Measurements from ENCODE around the gene LRTM1.

LRTM1 gene

DNA sequence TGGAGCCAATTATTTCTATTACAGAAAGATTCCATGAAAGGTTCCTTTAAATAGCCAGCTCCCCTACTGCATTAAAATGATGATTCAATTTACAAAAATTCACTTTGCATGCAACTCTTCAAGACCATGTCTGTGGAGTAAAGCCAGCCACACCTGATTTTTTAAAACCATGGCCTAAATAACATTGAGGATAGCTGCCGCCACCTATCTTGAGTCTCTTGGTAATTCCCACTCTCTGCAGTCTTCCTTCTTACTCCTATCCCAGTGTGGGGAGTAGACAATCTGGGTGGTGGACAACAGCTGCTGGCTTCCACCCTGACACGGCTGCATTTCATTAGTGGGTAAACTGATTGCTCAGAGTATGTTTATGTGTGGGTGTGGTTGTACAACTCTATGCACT lies 10.7 kb downstream of the LRTM1 start:
- TF ChIP-seq, protein P1, sequence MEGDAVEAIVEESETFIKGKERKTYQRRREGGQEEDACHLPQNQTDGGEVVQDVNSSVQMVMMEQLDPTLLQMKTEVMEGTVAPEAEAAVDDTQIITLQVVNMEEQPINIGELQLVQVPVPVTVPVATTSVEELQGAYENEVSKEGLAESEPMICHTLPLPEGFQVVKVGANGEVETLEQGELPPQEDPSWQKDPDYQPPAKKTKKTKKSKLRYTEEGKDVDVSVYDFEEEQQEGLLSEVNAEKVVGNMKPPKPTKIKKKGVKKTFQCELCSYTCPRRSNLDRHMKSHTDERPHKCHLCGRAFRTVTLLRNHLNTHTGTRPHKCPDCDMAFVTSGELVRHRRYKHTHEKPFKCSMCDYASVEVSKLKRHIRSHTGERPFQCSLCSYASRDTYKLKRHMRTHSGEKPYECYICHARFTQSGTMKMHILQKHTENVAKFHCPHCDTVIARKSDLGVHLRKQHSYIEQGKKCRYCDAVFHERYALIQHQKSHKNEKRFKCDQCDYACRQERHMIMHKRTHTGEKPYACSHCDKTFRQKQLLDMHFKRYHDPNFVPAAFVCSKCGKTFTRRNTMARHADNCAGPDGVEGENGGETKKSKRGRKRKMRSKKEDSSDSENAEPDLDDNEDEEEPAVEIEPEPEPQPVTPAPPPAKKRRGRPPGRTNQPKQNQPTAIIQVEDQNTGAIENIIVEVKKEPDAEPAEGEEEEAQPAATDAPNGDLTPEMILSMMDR (IDR thresholded peaks at IDR 0.05), result no peak

DNA sequence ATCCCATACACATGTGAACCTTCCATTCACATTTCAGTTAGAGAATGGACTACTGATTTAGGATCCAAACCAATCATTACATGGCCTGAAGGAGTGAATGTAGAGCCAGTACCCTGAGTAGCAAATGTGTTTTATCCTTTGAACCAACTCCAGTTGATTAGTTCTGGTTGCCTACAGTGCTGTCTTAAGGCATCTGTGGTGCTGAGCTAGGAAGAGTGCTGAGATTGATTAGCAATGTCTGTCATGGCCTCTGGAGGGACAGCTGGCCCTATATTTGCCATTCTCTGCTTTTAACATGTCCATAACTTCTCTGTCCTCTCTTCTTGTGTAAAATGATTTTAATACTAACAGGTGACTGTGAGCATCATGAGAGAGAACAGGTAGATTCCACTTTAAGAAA lies 11.1 kb downstream of the LRTM1 start:
- TF ChIP-seq, protein P1 (IDR thresholded peaks at IDR 0.05), result no peak

DNA sequence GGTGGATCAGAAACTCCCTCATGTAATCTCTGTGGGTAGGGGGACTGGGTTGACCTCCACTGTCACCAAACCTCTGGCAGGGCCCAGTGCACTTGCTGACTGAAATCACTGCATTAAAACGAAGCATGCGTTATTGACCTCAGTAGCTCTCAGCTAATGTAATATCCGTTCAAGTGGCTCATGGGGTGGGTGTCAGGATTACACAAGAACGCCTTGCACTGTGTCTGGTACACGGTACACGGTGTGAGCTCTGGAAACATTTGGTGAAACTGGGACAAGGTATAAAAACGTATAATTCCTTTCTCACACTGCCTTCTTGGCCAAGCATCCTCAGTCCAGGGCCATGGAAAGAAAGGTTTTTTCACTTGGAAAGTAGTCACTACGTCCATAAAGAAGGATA lies 11.9 kb downstream of the LRTM1 start:
- TF ChIP-seq, protein P1 (IDR thresholded peaks at IDR 0.05), result no peak

DNA sequence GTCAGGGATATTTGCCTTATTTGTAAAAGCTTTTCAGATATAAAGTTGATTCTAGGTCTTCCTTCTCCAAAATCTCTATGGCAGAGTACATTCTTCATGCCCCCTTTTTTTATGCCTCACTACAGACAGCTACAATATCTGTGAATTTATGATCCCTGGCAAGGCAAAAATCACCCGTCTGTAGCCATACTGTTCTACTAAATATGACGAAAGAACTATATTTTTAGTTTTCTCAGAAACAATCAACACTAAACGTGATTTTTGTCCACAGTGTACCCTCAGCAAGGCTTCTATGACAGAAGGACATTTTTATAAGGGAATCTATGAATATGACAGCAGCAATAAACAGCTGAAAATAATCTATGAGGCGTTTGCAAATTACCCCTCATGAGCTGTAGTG lies 12.7 kb downstream of the LRTM1 start:
- TF ChIP-seq, protein P1 (IDR thresholded peaks at IDR 0.05), result no peak

DNA sequence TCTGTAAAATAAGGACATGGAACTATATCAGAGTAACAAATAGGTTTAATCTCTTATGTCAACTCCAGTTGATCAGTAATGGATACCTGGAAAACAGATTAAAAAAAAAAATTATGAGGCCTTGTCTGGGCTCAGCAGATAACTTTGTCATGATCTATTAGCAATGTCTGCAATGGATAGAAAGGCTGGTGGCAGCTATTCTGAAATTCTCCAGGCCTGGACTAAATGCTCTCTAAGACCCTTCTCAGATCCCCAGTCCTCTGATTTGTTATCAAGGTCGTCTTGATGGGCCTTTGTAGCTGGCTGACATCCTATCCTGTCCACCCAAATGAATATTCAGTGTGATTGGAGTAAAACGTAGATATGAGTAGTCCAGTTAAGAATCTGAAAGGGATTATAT lies 13.7 kb downstream of the LRTM1 start:
- TF ChIP-seq, protein P1 (IDR thresholded peaks at IDR 0.05), result no peak

DNA sequence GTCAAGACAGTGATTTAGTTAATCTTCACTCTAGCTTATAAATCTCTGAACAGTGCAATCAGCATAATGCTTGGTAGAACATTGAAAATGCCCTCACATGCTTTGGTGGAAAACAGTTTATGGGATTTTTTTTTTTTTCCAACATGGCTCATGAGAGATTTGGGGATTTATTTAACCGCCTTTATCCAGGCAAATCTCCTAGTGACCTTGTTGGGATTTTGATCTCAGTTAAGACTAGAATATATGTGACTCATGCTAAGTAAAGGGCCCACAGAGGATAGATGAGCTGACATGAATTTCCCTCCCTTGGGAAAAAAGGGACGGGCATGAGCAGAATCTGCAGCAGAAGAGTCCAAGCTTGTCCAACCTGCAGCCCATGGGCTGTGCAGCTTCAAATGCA lies 18.7 kb downstream of the LRTM1 start:
- TF ChIP-seq, protein P1 (IDR thresholded peaks at IDR 0.05), result no peak

DNA sequence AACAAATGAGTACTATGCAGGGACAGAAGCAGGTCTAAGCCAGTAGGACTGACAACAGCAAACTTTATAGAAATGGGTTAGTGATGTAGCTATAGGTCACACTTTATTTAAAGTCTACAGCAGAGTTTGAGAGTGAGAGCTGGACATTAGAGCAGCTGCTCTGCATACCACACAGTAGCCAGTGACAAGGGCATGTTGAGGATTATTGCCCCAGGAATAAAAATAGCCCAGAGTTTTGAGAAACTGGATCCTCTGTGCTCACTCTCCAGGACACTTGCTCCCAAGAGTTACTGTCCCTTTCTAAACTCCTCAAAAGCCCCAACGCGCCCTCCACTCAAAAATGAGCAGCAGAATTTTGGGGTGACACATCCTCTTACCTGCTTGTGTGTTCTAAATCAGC lies 21.1 kb downstream of the LRTM1 start:
- TF ChIP-seq, protein P1 (IDR thresholded peaks at IDR 0.05), result no peak

DNA sequence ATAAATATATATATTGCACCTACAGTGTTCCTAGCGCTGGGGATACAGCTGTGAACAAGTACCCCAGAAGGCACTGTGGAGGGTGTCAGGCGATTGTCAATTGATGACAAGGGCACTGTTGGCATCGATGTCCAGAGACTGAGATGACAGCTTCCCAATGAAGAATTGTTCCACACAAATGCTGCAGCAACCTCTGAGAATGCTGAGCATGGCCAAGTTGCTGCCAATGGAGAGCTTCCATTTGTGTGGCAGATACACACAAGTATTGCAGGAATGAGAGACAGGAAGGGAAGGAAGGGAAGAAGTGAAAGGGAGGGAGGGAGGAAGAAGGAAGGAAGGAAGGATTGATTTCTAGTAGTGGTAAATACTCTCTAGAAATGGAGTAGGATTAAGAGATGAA lies 21.9 kb downstream of the LRTM1 start:
- TF ChIP-seq, protein P1 (IDR thresholded peaks at IDR 0.05), result no peak

Measured in LNCAP (cell line).